Fibroblast of pulmonary artery (primary cell): ENCODE results near the gene COX8C.
"Not testable (repeated sequence)": the region's sequence is repeated elsewhere in the genome, so short reads cannot be mapped to it uniquely, and the experiment has no call there.

Experiments used
- DNase-seq: peaks from one replicate; pipeline ENCODE4 v3.0.0-alpha.2; 2010; ENCODE audit warnings: low read depth
- H3K4me3 ChIP-seq: replicated peaks from 2 replicates; pipeline ENCODE4 v1.5.1; 2011; ENCODE audit warnings: low read depth, mild to moderate bottlenecking, control low read depth, low read length, moderate library complexity
- TF ChIP-seq, protein P1 (sequence below): IDR thresholded peaks from 2 replicates; pipeline ENCODE4 v1.5.1; 2011; ENCODE audit warnings: mild to moderate bottlenecking, control low read depth, low read length, inconsistent platforms; ENCODE audit errors: missing control alignments

COX8C gene

DNA sequence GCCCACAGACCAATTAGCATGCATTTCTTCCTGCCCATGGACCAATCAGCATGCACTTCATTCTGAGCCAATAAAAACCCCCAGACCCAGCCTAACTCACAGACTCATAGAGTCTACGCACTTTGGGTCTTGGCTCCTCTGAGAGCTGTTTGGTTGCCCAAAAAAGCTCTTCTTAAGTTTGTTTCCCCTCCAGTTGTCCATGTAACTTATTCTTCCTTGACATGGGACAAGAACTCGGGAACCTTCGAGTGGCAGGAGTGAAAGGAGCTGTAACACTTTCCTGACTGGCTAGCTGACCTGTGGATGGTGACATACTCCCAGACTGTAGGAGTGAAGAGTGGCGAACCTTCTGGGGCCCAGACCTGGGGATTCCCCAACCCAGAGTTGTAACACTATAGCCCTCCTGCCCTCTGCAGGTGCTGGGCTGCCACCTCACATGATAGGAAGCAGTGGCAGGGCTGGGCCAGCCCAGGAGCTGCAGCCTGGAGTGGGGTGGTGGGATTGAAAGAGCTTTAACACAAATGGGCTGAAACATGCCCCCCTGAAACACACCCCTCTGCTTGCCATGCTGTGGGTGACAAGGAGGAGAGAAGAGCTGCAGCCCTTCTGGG is 9.7 kb upstream of the COX8C start:
- no peak for DNase-seq
- H3K4me3 ChIP-seq, result no peak overlapping the region
- TF ChIP-seq, protein P1, sequence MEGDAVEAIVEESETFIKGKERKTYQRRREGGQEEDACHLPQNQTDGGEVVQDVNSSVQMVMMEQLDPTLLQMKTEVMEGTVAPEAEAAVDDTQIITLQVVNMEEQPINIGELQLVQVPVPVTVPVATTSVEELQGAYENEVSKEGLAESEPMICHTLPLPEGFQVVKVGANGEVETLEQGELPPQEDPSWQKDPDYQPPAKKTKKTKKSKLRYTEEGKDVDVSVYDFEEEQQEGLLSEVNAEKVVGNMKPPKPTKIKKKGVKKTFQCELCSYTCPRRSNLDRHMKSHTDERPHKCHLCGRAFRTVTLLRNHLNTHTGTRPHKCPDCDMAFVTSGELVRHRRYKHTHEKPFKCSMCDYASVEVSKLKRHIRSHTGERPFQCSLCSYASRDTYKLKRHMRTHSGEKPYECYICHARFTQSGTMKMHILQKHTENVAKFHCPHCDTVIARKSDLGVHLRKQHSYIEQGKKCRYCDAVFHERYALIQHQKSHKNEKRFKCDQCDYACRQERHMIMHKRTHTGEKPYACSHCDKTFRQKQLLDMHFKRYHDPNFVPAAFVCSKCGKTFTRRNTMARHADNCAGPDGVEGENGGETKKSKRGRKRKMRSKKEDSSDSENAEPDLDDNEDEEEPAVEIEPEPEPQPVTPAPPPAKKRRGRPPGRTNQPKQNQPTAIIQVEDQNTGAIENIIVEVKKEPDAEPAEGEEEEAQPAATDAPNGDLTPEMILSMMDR, result no peak

DNA sequence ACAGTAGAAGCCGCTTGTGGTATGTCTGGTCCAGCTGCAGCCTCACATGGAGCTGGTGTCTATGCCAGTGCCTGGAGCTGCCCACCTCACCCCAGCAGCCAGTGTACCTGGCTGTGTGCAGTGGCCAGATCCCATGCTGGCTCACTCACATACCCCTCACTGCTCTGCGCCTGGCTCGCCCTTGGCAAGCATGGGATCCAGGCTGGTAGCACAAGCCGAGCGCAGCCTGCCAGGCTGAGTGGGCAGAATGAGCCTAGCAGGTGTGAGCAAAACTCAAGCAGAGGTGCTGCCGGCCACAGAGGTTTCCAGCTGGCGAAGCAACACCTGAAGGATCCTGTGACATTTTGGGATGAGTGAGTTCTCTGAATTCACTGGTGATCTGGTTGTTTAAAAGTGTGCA is 9.1 kb upstream of the COX8C start:
- TF ChIP-seq, protein P1, result no peak
- H3K4me3 ChIP-seq, result no peak overlapping the region
- DNase-seq, result no peak

DNA sequence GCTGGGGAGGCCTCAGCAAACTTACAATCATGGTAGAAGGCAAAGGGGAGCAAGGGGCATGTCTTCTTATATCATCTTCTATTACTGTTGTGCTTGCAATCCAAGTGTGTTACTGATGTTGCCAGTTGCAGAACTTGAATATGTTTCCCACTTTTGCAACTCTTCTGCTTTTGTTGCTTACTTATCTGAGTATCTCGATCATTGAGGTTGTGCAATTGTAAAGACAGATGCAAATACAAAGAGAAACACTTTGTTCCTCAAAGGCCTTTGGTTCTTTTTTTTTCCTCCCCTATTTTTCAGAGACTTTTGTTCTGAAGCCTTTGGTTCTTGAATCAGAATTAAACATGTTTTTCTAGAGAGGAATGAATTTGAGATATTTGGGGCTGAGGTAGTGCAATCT is 3.7 kb upstream of the COX8C start:
- no peak overlapping the region for H3K4me3 ChIP-seq
- TF ChIP-seq, protein P1, result no peak
- no peak for DNase-seq

DNA sequence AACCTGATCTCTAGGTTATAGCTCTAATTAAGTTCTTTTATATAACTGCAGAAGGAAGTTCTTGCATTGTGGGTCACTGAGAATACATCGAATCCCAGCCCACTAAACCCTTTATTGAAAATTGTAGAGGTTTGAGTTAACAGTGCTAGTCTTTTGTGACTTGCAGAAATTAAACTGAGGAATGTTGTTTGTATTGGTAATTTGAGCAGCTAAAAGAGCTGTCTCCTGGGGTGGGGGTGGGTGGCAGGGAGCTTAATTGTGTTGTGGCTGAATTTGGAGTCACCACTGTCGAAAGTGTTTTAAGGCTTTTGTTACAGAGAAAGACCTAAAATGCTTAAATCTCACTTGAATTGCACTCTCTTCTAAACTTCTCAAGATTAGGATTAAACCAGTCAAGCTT is 3.2 kb upstream of the COX8C start:
- TF ChIP-seq, protein P1, result no peak
- DNase-seq, result no peak
- H3K4me3 ChIP-seq, result no peak overlapping the region

DNA sequence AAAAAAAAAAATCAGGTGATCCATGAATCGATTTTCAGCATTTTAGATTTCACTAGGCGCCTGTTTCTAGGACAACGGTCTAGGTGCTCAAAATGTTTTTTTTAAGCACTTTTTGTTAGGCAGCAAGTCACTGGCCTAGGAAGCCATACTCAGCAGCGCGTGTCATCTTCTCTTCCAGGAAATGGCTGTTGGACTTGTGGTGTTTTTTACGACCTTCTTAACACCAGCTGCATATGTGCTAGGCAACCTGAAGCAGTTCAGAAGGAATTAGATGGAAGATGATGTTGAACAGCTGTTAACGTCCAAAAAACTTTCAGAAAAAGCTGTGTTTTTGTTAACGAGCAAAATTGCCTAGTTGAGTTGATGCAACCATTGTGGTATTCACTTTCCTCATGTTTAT is 868 bp downstream of the COX8C start:
- TF ChIP-seq, protein P1, result no peak
- no peak for DNase-seq
- no peak overlapping the region for H3K4me3 ChIP-seq

DNA sequence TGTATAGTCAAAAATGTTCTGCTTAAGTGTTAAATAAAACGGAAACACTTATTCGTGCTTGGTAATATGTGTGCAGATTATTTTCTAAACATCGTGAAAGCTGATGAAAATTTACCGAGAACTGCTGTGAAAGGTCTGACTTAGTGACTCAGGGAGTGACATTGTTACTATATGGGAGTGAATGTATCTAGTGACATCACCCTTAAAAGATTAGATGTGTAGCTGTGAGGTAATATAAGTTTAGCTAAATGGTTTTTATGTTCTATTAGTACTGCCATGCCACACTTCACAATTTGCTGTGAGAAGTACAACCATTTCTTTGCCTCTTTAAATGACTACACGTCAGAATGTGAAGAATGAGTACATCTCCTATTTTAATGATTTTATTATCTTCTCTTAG is 1.3 kb downstream of the COX8C start:
- no peak overlapping the region for H3K4me3 ChIP-seq
- no peak for DNase-seq
- TF ChIP-seq, protein P1, result no peak

DNA sequence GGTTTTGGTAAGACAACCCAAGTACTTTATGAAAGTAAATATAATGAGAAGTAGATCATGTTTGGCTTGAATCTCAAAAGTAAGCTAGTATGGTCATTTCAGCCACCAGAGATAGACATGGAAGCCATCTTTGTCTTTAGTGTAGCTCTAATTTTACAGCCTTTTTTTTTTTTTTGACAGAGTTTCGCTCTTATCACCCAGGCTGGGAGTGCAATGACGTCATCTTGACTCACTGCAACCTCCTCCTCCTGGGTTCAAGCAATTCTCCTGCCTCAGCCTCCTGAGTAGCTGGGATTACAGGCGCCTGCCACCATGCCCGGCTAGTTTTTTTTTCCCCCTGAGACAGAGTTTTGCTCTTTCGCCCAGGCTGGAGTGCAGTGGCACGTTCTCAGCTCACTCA is 7.9 kb downstream of the COX8C start:
- H3K4me3 ChIP-seq, DNase-seq: not testable (repeated sequence)
